ENCODE measurements around the gene IQSEC3.
"Not testable (repeated sequence)": the region's sequence is repeated elsewhere in the genome, so short reads cannot be mapped to it uniquely, and the experiment has no call there.

The IQSEC3 gene

DNA sequence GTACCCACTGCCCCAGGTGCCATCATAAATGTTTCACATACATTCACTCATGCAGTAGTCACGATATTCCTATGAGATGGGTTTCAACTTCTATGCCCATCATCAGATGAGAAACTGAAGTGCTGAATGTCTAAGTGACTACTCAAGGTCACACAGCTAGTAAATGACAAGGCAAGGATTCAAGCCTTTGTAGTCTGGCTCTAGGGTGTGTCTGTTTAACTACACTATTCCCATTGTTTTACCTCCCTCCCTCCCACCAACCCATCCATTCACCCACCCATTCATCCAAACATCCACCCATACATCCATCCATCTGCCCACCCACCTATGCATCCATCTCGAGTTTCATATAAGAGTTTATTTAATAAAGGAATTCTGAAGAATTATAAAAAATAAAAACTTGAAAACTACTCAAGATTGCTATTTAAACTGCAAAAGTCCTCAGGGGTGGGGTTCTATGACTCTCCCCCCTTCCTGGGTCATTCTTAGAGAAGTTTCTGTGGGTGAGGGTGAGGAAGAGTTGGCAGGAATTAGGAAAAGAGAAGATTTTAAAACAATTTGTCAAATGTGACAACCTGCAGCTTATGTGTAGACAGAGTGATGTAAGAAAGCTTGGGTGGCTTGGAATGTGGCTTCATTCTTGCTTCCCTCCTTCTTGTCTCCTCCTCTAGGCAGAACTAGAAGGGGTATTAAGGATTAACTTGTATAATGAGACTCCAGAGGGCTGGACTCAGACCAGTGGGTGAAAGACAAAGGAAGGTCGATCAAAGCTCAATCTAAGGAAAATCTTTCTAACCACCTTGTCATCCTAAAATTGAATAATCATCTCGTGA is 13.4 kb upstream of the IQSEC3 start:
- not testable (repeated sequence) for DNase-seq

DNA sequence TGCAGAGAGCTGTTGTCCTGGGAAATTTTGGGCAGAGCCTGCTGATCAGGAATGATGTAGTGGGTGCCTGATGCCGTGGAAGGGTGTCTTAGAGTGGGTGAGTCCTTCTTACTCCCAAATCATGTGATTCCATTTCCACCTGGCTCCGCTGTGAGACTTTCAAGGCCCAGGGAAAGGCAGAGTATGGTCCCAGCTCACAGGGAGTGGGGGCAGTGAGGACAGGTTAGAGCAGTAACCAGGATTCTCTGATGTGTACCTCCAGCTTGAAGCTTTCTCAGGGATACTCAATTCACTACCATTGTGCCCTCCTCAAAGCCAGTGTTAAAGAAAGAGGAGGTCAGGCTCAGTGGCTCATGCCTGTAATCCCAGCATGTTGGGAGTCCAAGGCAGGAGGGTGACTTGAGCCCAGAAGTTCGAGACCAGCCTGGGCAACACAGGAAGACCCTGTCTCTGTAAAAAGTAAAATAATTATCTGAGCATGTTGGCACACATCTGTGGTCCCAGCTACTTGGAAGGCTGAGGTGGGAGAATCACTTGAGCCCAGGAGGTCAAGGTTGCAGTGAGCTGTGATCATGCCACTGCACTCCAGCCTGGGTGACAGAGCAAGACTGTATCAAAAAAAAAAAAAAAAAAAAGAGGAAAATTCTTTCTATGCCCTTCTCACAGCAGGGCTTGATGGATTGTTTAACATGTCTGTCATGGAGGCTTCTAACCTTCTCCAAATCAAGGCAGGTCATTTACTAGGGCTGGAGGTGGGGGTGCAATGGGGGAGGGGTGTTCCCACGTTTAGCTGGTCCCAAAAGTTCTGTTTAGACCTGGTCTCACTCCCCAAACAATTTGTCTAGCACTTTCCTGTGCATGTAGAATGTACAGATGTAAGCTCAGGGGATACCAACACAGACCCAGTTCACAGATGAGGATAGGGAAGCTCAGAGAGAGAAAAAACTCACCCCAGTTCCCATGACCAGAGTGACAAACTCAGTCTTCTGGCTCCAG is 12.5 kb upstream of the IQSEC3 start:
- DNase-seq = no peak

DNA sequence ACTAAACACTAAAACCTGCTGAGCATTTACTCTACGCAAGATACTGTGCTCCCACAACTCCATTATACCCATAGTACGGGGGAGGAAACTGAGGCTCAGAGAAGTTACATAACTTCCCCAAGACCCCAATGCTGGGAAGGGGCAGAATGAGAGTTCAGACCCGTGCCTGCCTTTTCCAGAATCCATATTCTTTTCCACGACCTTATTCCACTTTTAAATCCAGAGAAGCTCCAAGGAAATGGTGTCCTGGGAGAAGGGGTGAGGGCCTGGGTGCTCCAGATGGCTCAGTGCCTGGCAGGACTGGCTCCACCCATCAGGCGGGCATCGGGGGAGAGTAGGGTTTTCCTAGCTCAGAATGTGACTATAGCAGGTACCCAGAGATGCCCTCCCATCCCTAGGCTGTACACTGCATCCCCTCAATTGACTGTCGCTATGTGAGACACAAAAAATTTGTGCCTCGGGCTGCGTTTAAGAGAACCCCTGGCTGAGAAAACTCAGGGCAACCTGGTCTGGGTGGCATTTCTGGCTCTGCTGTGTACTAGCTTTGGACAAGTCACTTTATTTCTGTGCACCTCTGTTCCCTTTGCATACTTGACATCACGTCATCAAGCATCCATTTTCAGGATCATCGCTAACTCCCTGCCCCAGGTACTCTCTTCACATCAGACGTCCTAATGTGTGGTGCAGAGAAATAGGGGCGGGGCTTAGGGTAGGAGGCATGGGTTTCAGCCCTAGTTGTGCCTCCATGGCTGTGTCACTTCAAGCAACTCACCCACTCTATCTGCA is 11.6 kb upstream of the IQSEC3 start:
- DNase-seq = no peak

- no peak for DNase-seq
Observed at GRCh38 chr12:56683-57346, 9.8 kb upstream of the IQSEC3 start.

GRCh38 chr12:57539-57938 is 9.0 kb upstream of the IQSEC3 start:
- DNase-seq = no peak

GRCh38 chr12:58832-59231 is 7.7 kb upstream of the IQSEC3 start:
- no peak for DNase-seq

GRCh38 chr12:61845-62244 is 4.7 kb upstream of the IQSEC3 start:
- not testable (repeated sequence) for DNase-seq

GRCh38 chr12:65491-66063 is 990 bp upstream of the IQSEC3 start:
- not testable (repeated sequence) for DNase-seq

- not testable (repeated sequence) for DNase-seq
Observed at GRCh38 chr12:66782-67504, 376 bp downstream of the IQSEC3 start.

GRCh38 chr12:69677-70076 is 3.1 kb downstream of the IQSEC3 start:
- DNase-seq = not testable (repeated sequence)

DNA sequence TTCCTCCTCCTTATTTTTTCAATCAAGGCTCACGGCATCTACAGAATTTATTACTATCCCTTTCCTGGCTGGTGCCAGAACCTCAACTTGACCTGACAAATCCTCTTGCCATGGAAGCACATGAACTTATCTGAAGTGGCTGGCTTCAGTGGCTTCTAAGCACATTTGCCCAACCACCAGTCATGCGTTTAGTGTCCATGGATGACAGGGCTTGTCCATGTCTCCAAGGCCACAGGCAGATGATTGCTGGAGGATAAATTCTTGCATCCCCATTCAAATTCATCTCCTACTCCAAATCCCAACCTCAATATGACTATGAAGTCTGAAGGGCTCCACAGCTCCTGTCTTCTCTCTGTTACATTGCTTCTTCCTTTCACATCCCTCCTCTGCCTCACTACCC is 4.0 kb downstream of the IQSEC3 start:
- not testable (repeated sequence) for DNase-seq

DNA sequence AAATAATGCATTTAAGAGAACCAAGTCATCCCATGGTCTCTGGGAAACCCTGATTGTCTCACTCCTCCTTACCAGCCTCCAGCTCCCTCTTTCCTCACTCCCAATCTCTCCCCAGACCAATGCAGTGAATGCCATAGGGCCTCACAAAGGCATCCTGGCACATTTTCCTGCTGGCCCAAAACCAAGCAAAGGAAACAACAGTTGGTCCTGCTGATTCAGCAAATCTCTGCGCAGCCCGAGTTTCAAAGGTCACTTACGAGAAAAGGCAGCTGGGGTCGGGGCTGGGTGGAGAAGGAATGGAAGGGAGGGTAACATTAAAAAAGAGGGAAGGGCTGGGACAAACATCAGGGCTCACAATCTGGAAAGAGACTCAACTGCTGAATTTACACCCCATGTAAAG is 5.5 kb downstream of the IQSEC3 start:
- not testable (repeated sequence) for DNase-seq

DNA sequence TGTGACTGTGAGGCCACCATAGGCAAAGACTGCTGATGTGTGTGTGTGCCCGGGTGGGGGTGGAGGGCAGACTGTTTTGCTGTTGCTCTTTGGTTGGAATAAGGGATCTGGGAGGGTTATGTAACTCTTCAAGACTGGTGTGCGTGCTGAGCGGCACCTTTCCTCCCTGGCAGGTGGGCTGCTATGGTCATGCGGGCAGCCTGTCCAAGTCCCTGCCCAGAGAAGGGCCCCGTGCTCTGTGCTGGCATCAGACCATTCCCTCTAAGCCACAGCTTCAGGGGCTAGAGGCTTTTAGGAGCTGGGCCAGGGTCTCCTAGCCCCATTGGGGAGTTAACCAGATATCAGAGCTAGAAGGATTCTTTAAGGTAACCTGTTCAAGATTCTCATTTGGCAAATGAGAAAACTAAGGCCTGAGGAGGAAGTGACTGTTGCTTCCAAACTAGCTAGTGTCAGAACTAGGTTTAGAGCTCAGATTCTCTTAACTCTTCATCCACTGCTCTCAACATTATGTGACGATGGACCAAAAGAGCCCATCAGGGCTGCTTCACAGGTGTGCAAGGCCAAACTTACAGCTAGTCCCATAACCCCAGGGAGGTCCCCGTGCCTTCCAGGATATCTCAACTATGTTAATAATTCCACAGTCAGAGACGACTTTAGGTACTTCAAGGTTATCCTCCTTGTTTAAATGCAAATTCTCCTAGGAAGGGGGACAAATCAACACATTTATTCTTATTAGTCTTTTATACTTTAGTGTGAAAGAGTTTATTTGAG is 8.0 kb downstream of the IQSEC3 start:
- not testable (repeated sequence) for DNase-seq

DNA sequence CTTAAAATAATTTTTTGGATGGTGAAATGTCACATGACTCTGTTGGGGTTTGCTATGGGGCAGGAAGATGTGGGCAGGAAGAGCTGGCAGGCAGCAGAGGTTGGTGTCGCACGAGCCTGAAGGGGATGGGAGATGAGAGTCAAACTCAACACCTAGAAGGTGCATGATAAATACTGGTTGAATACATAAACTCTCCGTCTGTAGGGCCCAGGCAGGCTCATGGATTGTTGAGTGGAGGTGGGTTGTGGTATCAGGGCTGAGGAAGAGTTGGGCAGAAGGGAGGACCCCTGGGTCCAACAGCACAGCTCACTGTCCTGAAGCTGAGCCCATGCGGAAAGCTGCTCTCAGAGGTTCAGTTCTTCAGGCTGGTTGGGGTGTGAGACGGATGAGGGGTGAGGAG is 9.0 kb downstream of the IQSEC3 start:
- not testable (repeated sequence) for DNase-seq

GRCh38 chr12:76102-76501 is 9.5 kb downstream of the IQSEC3 start:
- not testable (repeated sequence) for DNase-seq

- not testable (repeated sequence) for DNase-seq
Observed at GRCh38 chr12:76551-76950, 10.0 kb downstream of the IQSEC3 start.

DNA sequence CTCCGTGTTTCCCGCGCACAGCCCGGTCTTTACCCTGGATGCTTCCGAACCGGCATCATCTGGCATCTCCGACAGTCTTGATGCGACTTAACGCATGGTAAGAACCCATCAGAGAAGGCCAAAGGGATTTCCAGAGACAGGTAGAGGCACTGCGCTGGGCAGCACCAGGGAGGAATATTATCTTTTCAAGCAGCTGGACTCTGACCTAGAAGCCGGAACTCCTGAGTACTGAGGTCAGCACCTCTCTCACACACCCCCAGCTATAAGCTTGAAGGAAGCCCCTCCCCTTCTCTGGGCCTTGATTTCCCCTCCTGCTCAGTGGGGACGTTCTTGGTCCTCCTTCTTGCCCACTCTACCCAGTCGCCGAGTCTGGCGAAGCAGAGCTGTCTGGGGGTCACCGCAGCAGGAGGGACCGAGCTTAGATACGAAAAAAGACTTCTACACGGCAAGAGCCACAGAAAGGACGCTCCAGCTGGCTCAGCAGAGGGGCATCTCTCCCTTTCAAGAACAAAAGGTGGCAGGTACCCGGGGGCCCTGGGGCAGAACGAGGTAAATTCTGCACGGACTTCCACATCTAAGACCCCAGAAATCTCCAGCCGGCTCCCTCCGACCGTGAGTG is 10.6 kb downstream of the IQSEC3 start:
- not testable (repeated sequence) for DNase-seq

DNA sequence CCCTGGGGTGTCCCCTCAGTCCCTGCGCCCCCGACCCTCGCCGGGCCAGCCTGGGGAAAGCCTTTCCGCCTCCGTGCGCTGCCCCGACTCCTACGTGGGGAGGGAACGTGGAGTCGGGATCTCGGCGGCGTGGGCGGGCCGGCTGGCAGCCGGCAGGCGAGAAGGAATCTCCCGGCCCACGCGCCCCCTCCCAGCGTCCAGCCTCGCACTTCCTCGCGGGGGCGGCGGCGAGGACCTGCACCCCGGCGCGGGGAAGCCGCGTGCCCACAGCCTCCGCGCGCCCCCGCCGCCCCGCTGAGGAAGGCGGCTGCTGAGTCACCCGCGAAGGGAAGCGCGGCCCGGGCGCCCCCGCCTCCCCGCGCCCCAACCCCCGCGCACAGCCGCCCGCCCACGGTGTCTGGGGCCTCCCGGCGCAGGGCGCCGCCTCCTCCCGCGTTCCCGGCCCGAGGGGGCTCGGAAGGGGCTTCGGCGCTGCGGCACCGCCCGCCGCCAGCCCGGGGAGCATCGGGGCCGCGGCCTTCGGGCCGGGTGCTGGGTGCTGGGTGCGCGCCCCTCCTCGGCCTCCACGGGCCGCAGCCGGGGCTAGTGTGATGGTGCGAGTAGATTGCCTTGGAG is 11.3 kb downstream of the IQSEC3 start:
- peak in 2 of 56 donors; percentile 6 to 11 for DNase-seq

All from amygdala (tissue), 56 donors.